ENCODE results near the gene AIP. TPM values are rescaled to one million over a fixed set of nuclear protein-coding genes. Genes with fewer than 3 reads are reported as not detected.

The AIP gene
- polyA plus RNA-seq, 3 donors: 76.7 to 132 (median 99.3) TPM

DNA sequence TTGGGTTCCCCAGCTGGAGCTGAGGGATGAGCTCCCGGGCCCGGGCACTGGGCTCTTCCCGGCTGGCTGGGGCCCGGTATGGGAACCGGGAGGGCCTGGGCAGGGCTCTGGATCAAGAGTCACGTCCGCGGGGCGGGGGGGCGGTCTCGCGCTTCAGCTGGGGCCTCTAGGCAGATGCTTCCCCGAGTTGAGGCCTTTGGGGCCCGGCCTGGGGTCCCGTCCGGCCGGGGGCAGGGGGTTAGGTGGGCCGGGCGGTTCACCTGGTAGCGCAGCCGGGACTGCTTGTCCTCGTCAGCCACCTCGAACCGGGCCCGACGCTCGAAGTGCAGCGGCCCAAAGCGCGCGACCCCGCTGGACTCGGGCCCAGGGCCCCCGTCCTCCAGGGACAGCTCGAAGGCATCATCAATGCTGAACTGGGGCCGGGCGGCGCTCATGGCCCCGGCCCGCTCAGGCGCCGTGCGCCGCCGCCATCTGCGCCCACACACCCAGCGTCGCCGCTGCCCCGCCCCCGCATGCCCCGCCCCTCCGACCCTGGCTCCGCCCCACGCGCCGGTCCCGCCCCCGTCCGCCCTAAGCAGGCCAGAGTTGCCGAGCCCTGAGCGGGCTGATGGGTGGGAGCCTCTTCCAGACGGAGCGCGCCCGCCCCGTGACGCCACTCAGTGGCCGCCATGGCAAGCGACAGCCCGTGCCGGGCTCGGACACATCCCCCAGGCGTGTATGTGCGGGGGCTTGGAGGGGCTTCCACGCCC, 13.9 kb upstream of the AIP start, which contains the start of gene TMEM134:
TSS of gene TMEM134 (minus strand) at position 493 of the 749 bp plus-strand sequence. CDS start at position 434, 59 bp downstream.
- Histone ChIP-seq H3K4me1 (ENCODE audit: control insufficient read depth in 1 of 2, insufficient read depth in 2 of 2, low read length in 2 of 2) (peaks cover 26 to 43% of the 10 kb centered on the region in 2 donors), H3K9ac (ENCODE audit: insufficient read depth, low read length, poor library complexity, severe bottlenecking) (peak within 1 kb of the TSS; percentile 72), H3K4me3 (replicated peaks in 1 of 3; ENCODE audit: low read depth in 2 of 3, low read length in 3 of 3) (peak within 1 kb of the TSS; percentile 63 to 88 (median 66)), H3K27ac (ENCODE audit: low read depth in 1 of 2, low read length in 2 of 2) (peak within 1 kb of the TSS; percentile 41 to 90), H3K27me3 (ENCODE audit: control insufficient read depth in 2 of 2, insufficient read depth in 2 of 2, low read length in 2 of 2) (no peaks in the 10 kb centered on the region), H3K79me2 (ENCODE audit: insufficient read depth, low read length) (peaks cover 7% of the 10 kb centered on the region), H2AFZ (ENCODE audit: insufficient read depth, low read depth, low read length, poor library complexity, severe bottlenecking) (peak within 1 kb of the TSS; percentile 96), H3K4me2 (replicated peaks; ENCODE audit: extremely low read depth, low read length, poor library complexity, severe bottlenecking) (peak within 1 kb of the TSS; percentile 92), H3K9me3 (replicated peaks in 1 of 2; ENCODE audit: control insufficient read depth in 1 of 2, insufficient read depth in 1 of 2, low read length in 2 of 2) (no peaks in the 10 kb centered on the region), H4K20me1 (ENCODE audit: insufficient read depth, low read length) (no peaks in the 10 kb centered on the region), H3K36me3 (replicated peaks in 1 of 2; ENCODE audit: control insufficient read depth in 1 of 2, insufficient read depth in 2 of 2, low read length in 2 of 2) (no peaks in the 10 kb centered on the region)
- intact Hi-C loops (cut with micrococcal nuclease): loop anchor here (1.0 to 5.0 kb wide), 5 partner anchors 33 to 67 kb away; partner anchors contain the start of genes PPP1CA (in 1 of the 2), RPS6KB2 (in 1 of the 2) and TBC1D10C (in 1 of the 2)
- WGBS (ENCODE audit: insufficient coverage): 0% methylated on average over 71 of the region's 76 CpGs
- H3K36me3 Mint-ChIP-seq: peaks cover 0 to 2% of the 10 kb centered on the region in 2 donors
- TF ChIP-seq, protein P1, sequence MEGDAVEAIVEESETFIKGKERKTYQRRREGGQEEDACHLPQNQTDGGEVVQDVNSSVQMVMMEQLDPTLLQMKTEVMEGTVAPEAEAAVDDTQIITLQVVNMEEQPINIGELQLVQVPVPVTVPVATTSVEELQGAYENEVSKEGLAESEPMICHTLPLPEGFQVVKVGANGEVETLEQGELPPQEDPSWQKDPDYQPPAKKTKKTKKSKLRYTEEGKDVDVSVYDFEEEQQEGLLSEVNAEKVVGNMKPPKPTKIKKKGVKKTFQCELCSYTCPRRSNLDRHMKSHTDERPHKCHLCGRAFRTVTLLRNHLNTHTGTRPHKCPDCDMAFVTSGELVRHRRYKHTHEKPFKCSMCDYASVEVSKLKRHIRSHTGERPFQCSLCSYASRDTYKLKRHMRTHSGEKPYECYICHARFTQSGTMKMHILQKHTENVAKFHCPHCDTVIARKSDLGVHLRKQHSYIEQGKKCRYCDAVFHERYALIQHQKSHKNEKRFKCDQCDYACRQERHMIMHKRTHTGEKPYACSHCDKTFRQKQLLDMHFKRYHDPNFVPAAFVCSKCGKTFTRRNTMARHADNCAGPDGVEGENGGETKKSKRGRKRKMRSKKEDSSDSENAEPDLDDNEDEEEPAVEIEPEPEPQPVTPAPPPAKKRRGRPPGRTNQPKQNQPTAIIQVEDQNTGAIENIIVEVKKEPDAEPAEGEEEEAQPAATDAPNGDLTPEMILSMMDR (IDR thresholded peaks at IDR 0.05): peak; percentile 59
- peak within 1 kb of the TSS; percentile 79 to 92 for H3K4me3 Mint-ChIP-seq
- H3K9me3 Mint-ChIP-seq: peaks cover 0 to 2% (median 0%) of the 10 kb centered on the region in 7 donors
- H3K27me3 Mint-ChIP-seq (ENCODE audit: low read depth in 3 of 3): peaks cover 0 to 10% (median 5%) of the 10 kb centered on the region in 3 donors
- H3K4me1 Mint-ChIP-seq: peaks cover 29% of the 10 kb centered on the region
- H3K27ac Mint-ChIP-seq: peak within 1 kb of the TSS in 5 of 7 donors; percentile 75 to 85 (median 79)
- DNase-seq: peak; percentile 89 to 90 (median 90)

GRCh38 chr11:67469508-67469811, 13.4 kb upstream of the AIP start:
- DNase-seq: no peak
- no peaks in the 10 kb centered on the region for H4K20me1 ChIP-seq (ENCODE audit: insufficient read depth, low read length)
- Mint-ChIP-seq H3K27me3 (ENCODE audit: low read depth in 3 of 3) (peaks cover 0 to 12% (median 5%) of the 10 kb centered on the region in 3 donors), H3K9me3 (no peaks in the 10 kb centered on the region), H3K27ac (peak overlapping the region in 5 of 7 donors; percentile 75 to 85 (median 79)), H3K4me3 (peak overlapping the region; percentile 69 to 85), H3K4me1 (peaks cover 25% of the 10 kb centered on the region), H3K36me3 (peaks cover 0 to 2% of the 10 kb centered on the region in 2 donors)
- intact Hi-C loops (cut with micrococcal nuclease): loop anchor here (1.0 to 5.0 kb wide), 5 partner anchors 33 to 67 kb away; partner anchors contain the start of genes PPP1CA (in 1 of the 2), RPS6KB2 (in 1 of the 2) and TBC1D10C (in 1 of the 2)
- H2AFZ ChIP-seq (ENCODE audit: insufficient read depth, low read depth, low read length, poor library complexity, severe bottlenecking): peak overlapping the region; percentile 96
- H3K4me2 ChIP-seq (replicated peaks; ENCODE audit: extremely low read depth, low read length, poor library complexity, severe bottlenecking): peak overlapping the region; percentile 92
- peak overlapping the region; percentile 52 to 88 (median 63) for H3K4me3 ChIP-seq (replicated peaks in 1 of 3; ENCODE audit: low read depth in 2 of 3, low read length in 3 of 3)
- no peaks in the 10 kb centered on the region for H3K27me3 ChIP-seq (ENCODE audit: control insufficient read depth in 2 of 2, insufficient read depth in 2 of 2, low read length in 2 of 2)
- peaks cover 21 to 38% of the 10 kb centered on the region in 2 donors for H3K4me1 ChIP-seq (ENCODE audit: control insufficient read depth in 1 of 2, insufficient read depth in 2 of 2, low read length in 2 of 2)
- H3K27ac ChIP-seq (ENCODE audit: low read depth in 1 of 2, low read length in 2 of 2): peak overlapping the region; percentile 41 to 90
- TF ChIP-seq, protein P1 (IDR thresholded peaks at IDR 0.05): peak; percentile 21
- peak overlapping the region; percentile 72 for H3K9ac ChIP-seq (ENCODE audit: insufficient read depth, low read length, poor library complexity, severe bottlenecking)
- peaks cover 7% of the 10 kb centered on the region for H3K79me2 ChIP-seq (ENCODE audit: insufficient read depth, low read length)
- H3K36me3 ChIP-seq (replicated peaks in 1 of 2; ENCODE audit: control insufficient read depth in 1 of 2, insufficient read depth in 2 of 2, low read length in 2 of 2): no peaks in the 10 kb centered on the region
- WGBS (ENCODE audit: insufficient coverage): 21% methylated on average over 9 of the region's 9 CpGs
- no peaks in the 10 kb centered on the region for H3K9me3 ChIP-seq (replicated peaks in 1 of 2; ENCODE audit: control insufficient read depth in 1 of 2, insufficient read depth in 1 of 2, low read length in 2 of 2)
